ENCODE data around the gene GCLC. TPM values are rescaled to one million over a fixed set of nuclear protein-coding genes. Genes with fewer than 3 reads are reported as not detected.

GCLC gene
- total RNA-seq, 6 experiments from 2014 or later = 10.6 to 18.1 (median 16.0) TPM

GRCh38 chr6:53492860-53493634 is 51.9 kb downstream of the GCLC start:
- Mint-ChIP-seq H3K27me3 (ENCODE audit: insufficient read depth) (no peaks in the 10 kb centered on the region; the same call in 1 of the 2 replicates), H3K4me3 (peak overlapping the region; percentile 75), H3K4me1 (ENCODE audit: low read depth) (peaks cover 60% of the 10 kb centered on the region), H3K9me3 (no peaks in the 10 kb centered on the region), H3K36me3 (ENCODE audit: low read depth) (no peaks in the 10 kb centered on the region; the same call in 1 of the 2 replicates), H3K27ac (peak overlapping the region; percentile 70)
- peak; percentile 58 for DNase-seq
- peak; percentile 88 for TF ChIP-seq CTCF (IDR thresholded peaks at IDR 0.05)

DNA sequence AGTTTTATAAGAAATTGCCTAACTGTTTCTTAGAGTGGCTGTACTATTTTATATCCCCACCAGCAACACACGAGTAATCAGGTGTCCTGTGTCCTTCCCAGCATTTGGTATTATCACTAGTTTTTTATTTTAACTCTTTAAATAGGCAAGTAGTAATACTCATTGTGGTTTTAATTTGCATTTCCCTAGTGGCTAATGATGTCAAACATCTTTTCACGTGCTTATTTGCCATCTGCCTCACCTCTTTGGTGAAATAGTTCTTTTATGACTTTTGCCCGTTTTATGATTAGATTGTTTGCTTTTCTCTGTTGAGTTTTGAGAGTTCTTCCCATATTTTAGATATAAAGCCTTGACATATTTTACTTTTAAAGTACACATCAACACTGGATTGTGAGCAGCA is 57.8 kb downstream of the GCLC start:
- no peak for DNase-seq
- Mint-ChIP-seq H3K4me1 (ENCODE audit: low read depth) (peaks cover 17% of the 10 kb centered on the region; the same call in 1 of the 2 replicates), H3K4me3 (no peak overlapping the region), H3K9me3 (no peaks in the 10 kb centered on the region), H3K27ac (no peak overlapping the region), H3K36me3 (ENCODE audit: low read depth) (no peaks in the 10 kb centered on the region; the same call in 1 of the 2 replicates), H3K27me3 (ENCODE audit: insufficient read depth) (peaks cover 19% of the 10 kb centered on the region)
- 0 out of 2 replicates have a peak, but pooled peaks have one; percentile 11 for TF ChIP-seq CTCF (IDR thresholded peaks at IDR 0.05)

GRCh38 chr6:53486679-53487078 is 58.2 kb downstream of the GCLC start:
- H3K9me3 Mint-ChIP-seq = no peaks in the 10 kb centered on the region
- DNase-seq = no peak
- no peak overlapping the region for H3K4me3 Mint-ChIP-seq
- H3K27ac Mint-ChIP-seq = no peak overlapping the region
- H3K4me1 Mint-ChIP-seq (ENCODE audit: low read depth) = peaks cover 15% of the 10 kb centered on the region; the same call in 1 of the 2 replicates
- TF ChIP-seq CTCF (IDR thresholded peaks at IDR 0.05) = no peak
- no peaks in the 10 kb centered on the region; the same call in 1 of the 2 replicates for H3K36me3 Mint-ChIP-seq (ENCODE audit: low read depth)
- peaks cover 20% of the 10 kb centered on the region for H3K27me3 Mint-ChIP-seq (ENCODE audit: insufficient read depth)

- no peaks in the 10 kb centered on the region for H3K36me3 Mint-ChIP-seq (ENCODE audit: low read depth)
- peak; percentile 36 for DNase-seq
- H3K9me3 Mint-ChIP-seq = no peaks in the 10 kb centered on the region
Measured at GRCh38 chr6:53484476-53485280, 60.2 kb downstream of the GCLC start.

More at GRCh38 chr6:53484476-53485280, 60.2 kb downstream of the GCLC start:
- Mint-ChIP-seq H3K4me3 (peak overlapping the region; percentile 0; the same call in 1 of the 2 replicates), H3K4me1 (ENCODE audit: low read depth) (peaks cover 15% of the 10 kb centered on the region; the same call in 1 of the 2 replicates), H3K27ac (no peak overlapping the region), H3K27me3 (ENCODE audit: insufficient read depth) (peaks cover 20% of the 10 kb centered on the region)
- TF ChIP-seq CTCF (IDR thresholded peaks at IDR 0.05) = peak; percentile 96
